K562 (cell line): ENCODE data around the gene CLEC2L. TPM values are rescaled to one million over a fixed set of nuclear protein-coding genes. Genes with fewer than 3 reads are reported as not detected.

Experiments
- CHD1 ChIP-seq: fragments of 200-600 bp; sonication (generic); IDR thresholded peaks from one replicate; pipeline ENCODE4 v1.6.1; 2012; ENCODE audit warnings: mild to moderate bottlenecking, moderate library complexity, low read length, inconsistent platforms
- ZNF140 ChIP-seq: fragments of 250-450 bp; sonication (Bioruptor Pico); IDR thresholded peaks from 2 replicates; pipeline ENCODE4 v1.8.0; 2021; ENCODE audit warnings: moderate library complexity, mild to moderate bottlenecking, inconsistent platforms
- ZNF57 ChIP-seq: fragments of 450-650 bp; formaldehyde crosslinking; IDR thresholded peaks from 2 replicates; pipeline ENCODE4 v1.4.0; 2020; ENCODE audit warnings: mild to moderate bottlenecking, moderate library complexity
- polyA plus RNA-seq, 8 experiments: library from polyadenylated mRNA; depleted of rRNA in 4 of 8; stranded (reverse) in 5 of 8; unstranded in 3 of 8; fragments of >200 nt; fragmentation: Nextera tagmentation in 2 of 8; fragmentation: Illumina TruSeq in 1 of 8; extraction: Ambion mirVana in 2 of 8; extraction: Trizol in 1 of 8; gene quantifications; 2 replicates each; pipeline versions ENCODE4 v1.2.1 to v1.2.3, GENCODE V29; 2011 to 2014; ENCODE audit warnings: inconsistent platforms in 1 of 8, missing spikeins in 1 of 8
- total RNA-seq, 7 experiments: library from RNA; depleted of rRNA in 6 of 7; stranded (reverse); fragments of >200 nt in 6 of 7; fragmentation: Illumina TruSeq in 2 of 7; extraction: Trizol in 2 of 7; gene quantifications; 2 replicates each; pipeline versions ENCODE4 v1.2.1 to v1.2.3, GENCODE V29; 2011 to 2021; ENCODE audit warnings: low replicate concordance in 1 of 7
- TF ChIP-seq, protein P1 (sequence below), 2 experiments: fragments of 450-650 bp; IDR thresholded peaks; 2 replicates each; pipeline ENCODE4 v1.6.1; 2016; ENCODE audit warnings: mild to moderate bottlenecking in 2 of 2, borderline replicate concordance in 1 of 2, low read depth in 1 of 2, moderate library complexity in 1 of 2
- TF ChIP-seq, protein P2 (sequence below): sonication (generic); formaldehyde crosslinking; IDR thresholded peaks from 2 replicates; pipeline ENCODE4 v1.8.1; 2023; ENCODE audit warnings: mild to moderate bottlenecking, missing genetic modification reagents
- TF ChIP-seq, protein P3 (sequence below): fragments of 250-450 bp; sonication (Bioruptor Pico); IDR thresholded peaks from 2 replicates; pipeline ENCODE4 v1.5.0; 2021
- TF ChIP-seq, protein P4 (sequence below): sonication (generic); formaldehyde crosslinking; IDR thresholded peaks from 2 replicates; pipeline ENCODE4 v1.8.0; 2022; ENCODE audit warnings: missing genetic modification reagents, mild to moderate bottlenecking, moderate library complexity, borderline replicate concordance

CLEC2L gene
- total and polyA plus RNA-seq, 9 of the 15 experiments (the other 6 are each of a cell fraction or from before 2014, with no cell fraction given): 0.84 to 5.5 (median 1.8) TPM

DNA sequence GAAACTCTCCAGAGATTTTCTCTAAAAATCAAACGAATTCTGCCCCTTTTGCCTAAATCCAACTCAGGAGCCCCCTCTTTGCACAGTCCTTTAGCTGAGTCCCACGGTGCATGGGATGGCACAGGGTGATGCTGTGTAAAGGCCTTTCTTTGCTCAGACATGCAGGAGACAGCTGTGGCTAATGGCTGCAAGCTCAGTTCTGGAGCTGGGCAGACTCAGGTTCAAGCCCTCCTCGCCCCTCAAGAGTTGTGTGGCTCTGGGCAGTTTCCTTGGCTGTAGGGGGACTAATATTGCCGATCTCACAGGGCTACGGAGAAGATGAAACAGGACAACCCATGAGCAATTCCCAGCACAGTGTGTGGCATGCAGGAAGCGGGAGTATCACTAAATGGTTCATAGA is 42.6 kb downstream of the CLEC2L start (continued):
- TF ChIP-seq, protein P1, sequence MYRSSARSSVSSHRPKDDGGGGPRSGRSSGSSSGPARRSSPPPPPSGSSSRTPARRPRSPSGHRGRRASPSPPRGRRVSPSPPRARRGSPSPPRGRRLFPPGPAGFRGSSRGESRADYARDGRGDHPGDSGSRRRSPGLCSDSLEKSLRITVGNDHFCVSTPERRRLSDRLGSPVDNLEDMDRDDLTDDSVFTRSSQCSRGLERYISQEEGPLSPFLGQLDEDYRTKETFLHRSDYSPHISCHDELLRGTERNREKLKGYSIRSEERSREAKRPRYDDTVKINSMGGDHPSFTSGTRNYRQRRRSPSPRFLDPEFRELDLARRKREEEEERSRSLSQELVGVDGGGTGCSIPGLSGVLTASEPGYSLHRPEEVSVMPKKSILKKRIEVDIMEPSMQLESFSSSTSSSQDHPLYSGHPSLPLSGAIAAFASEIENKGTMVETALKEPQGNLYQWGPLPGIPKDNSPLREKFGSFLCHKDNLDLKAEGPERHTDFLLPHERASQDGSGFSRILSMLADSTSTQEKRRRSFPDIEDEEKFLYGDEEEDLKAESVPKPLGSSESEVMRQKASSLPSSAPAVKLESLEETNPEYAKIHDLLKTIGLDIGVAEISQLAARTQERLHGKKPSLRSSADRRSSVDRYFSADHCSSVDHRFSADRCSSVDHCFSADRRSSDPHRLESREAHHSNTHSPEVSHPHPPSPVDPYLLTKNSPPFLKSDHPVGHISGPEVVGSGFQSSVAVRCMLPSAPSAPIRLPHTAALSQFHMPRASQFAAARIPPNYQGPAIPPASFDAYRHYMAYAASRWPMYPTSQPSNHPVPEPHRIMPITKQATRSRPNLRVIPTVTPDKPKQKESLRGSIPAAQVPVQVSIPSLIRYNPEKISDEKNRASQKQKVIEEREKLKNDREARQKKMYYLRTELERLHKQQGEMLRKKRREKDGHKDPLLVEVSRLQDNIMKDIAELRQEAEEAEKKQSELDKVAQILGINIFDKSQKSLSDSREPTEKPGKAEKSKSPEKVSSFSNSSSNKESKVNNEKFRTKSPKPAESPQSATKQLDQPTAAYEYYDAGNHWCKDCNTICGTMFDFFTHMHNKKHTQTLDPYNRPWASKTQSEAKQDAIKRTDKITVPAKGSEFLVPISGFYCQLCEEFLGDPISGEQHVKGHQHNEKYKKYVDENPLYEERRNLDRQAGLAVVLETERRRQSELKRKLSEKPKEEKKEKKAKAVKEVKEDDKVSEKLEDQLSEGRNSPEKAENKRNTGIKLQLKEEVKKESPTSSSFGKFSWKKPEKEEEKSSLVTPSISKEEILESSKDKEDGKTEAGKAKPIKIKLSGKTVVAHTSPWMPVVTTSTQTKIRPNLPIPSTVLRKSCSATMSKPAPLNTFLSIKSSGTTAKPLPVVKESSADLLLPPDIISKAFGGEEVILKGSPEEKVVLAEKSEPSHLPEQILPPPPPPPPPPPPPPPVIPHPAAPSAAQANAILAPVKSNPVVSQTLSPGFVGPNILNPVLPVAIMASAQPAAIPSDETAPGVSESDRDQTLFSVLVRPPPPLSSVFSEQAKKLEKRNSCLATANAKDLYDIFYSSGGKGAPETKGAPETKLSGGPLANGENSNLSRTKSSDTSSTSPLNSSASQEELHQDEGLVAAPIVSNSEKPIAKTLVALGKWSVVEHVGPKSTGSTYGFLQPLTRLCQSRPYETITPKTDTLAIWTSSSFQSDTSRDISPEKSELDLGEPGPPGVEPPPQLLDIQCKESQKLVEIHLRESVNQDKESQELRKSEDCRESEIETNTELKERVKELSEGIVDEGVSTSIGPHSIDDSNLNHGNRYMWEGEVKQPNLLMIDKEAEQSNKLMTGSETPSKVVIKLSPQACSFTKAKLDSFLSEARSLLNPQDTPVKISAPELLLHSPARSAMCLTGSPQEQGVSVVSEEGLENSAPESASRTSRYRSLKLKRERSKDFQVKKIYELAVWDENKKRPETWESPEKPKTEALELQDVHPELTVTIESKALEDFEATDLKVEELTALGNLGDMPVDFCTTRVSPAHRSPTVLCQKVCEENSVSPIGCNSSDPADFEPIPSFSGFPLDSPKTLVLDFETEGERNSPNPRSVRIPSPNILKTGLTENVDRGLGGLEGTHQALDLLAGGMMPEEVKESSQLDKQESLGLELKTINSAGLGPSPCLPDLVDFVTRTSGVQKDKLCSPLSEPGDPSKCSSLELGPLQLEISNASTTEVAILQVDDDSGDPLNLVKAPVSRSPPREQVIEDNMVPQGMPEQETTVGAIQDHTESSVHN (IDR thresholded peaks at IDR 0.05; ENCODE audit: borderline replicate concordance in 1 of 2, low read depth in 1 of 2): no peak
- no peak for TF ChIP-seq CHD1
- TF ChIP-seq, protein P2, sequence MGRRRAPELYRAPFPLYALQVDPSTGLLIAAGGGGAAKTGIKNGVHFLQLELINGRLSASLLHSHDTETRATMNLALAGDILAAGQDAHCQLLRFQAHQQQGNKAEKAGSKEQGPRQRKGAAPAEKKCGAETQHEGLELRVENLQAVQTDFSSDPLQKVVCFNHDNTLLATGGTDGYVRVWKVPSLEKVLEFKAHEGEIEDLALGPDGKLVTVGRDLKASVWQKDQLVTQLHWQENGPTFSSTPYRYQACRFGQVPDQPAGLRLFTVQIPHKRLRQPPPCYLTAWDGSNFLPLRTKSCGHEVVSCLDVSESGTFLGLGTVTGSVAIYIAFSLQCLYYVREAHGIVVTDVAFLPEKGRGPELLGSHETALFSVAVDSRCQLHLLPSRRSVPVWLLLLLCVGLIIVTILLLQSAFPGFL (CRISPR knock-in tag): no peak
- TF ChIP-seq ZNF140 (CRISPR knock-in tag): no peak
- TF ChIP-seq, protein P3, sequence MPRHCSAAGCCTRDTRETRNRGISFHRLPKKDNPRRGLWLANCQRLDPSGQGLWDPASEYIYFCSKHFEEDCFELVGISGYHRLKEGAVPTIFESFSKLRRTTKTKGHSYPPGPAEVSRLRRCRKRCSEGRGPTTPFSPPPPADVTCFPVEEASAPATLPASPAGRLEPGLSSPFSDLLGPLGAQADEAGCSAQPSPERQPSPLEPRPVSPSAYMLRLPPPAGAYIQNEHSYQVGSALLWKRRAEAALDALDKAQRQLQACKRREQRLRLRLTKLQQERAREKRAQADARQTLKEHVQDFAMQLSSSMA (CRISPR knock-in tag): no peak
- TF ChIP-seq ZNF57 (CRISPR knock-in tag): no peak
- TF ChIP-seq, protein P4, sequence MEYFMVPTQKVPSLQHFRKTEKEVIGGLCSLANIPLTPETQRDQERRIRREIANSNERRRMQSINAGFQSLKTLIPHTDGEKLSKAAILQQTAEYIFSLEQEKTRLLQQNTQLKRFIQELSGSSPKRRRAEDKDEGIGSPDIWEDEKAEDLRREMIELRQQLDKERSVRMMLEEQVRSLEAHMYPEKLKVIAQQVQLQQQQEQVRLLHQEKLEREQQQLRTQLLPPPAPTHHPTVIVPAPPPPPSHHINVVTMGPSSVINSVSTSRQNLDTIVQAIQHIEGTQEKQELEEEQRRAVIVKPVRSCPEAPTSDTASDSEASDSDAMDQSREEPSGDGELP: no peak
